ENCODE measurements around the gene VEGFC. TPM values are rescaled to one million over a fixed set of nuclear protein-coding genes. Genes with fewer than 3 reads are reported as not detected.

The VEGFC gene
- total RNA-seq, 1 experiment from 2014 or later: 11.1 TPM

- H3K4me1 Mint-ChIP-seq (ENCODE audit: insufficient read depth, unreplicated experiment): peaks cover 38% of the 10 kb centered on the region
- no peaks in the 10 kb centered on the region for H3K9me3 Mint-ChIP-seq (ENCODE audit: unreplicated experiment)
- TF ChIP-seq CTCF (IDR thresholded peaks at IDR 0.05; ENCODE audit: unreplicated experiment): no peak
- CTCF ChIA-PET: interaction anchor here (0.5 to 1.6 kb wide), 13 partner anchors 9 to 1512 kb away, joined by 3 to 12 read pairs (median 3); no protein-coding TSS in a partner anchor
- DNase-seq (ENCODE audit: unreplicated experiment): no peak
- H3K27ac Mint-ChIP-seq (ENCODE audit: low read depth, unreplicated experiment): no peak overlapping the region
- BruUV-seq (replicated peaks): no TSS peak
- H3K27me3 Mint-ChIP-seq (ENCODE audit: insufficient read depth, unreplicated experiment): no peaks in the 10 kb centered on the region
- H3K4me3 Mint-ChIP-seq (ENCODE audit: unreplicated experiment): no peak overlapping the region
- H3K36me3 Mint-ChIP-seq (ENCODE audit: insufficient read depth, unreplicated experiment): no peaks in the 10 kb centered on the region
- intact Hi-C loops (cut with micrococcal nuclease): no loop called here
- POLR2A ChIA-PET: interaction anchor here (1.0 kb wide), 1 partner anchor 11 kb away, joined by 5 read pairs; no protein-coding TSS in a partner anchor
These were observed 3.8 kb downstream of the VEGFC start for GRCh38 chr4:176788971-176789370.

GRCh38 chr4:176788248-176788647 lies 4.5 kb downstream of the VEGFC start:
- no peak overlapping the region for H3K27ac Mint-ChIP-seq (ENCODE audit: low read depth, unreplicated experiment)
- BruUV-seq (replicated peaks): no TSS peak
- POLR2A ChIA-PET: no interaction called here
- no peaks in the 10 kb centered on the region for H3K36me3 Mint-ChIP-seq (ENCODE audit: insufficient read depth, unreplicated experiment)
- no peaks in the 10 kb centered on the region for H3K9me3 Mint-ChIP-seq (ENCODE audit: unreplicated experiment)
- DNase-seq (ENCODE audit: unreplicated experiment): no peak
- CTCF ChIA-PET: interaction anchor here (0.5 to 1.6 kb wide), 8 partner anchors 11 to 1513 kb away, joined by 3 to 12 read pairs (median 4); no protein-coding TSS in a partner anchor
- no peak overlapping the region for H3K4me3 Mint-ChIP-seq (ENCODE audit: unreplicated experiment)
- H3K4me1 Mint-ChIP-seq (ENCODE audit: insufficient read depth, unreplicated experiment): peaks cover 31% of the 10 kb centered on the region
- intact Hi-C loops (cut with micrococcal nuclease): no loop called here
- TF ChIP-seq CTCF (IDR thresholded peaks at IDR 0.05; ENCODE audit: unreplicated experiment): no peak
- no peaks in the 10 kb centered on the region for H3K27me3 Mint-ChIP-seq (ENCODE audit: insufficient read depth, unreplicated experiment)

GRCh38 chr4:176784816-176785215 lies 7.9 kb downstream of the VEGFC start:
- no peak for DNase-seq (ENCODE audit: unreplicated experiment)
- peaks cover 37% of the 10 kb centered on the region for H3K4me1 Mint-ChIP-seq (ENCODE audit: insufficient read depth, unreplicated experiment)
- CTCF ChIA-PET: no interaction called here
- intact Hi-C loops (cut with micrococcal nuclease): no loop called here
- no peaks in the 10 kb centered on the region for H3K9me3 Mint-ChIP-seq (ENCODE audit: unreplicated experiment)
- TF ChIP-seq CTCF (IDR thresholded peaks at IDR 0.05; ENCODE audit: unreplicated experiment): no peak
- POLR2A ChIA-PET: no interaction called here
- no peak overlapping the region for H3K4me3 Mint-ChIP-seq (ENCODE audit: unreplicated experiment)
- H3K27me3 Mint-ChIP-seq (ENCODE audit: insufficient read depth, unreplicated experiment): no peaks in the 10 kb centered on the region
- BruUV-seq (replicated peaks): no TSS peak
- no peaks in the 10 kb centered on the region for H3K36me3 Mint-ChIP-seq (ENCODE audit: insufficient read depth, unreplicated experiment)
- H3K27ac Mint-ChIP-seq (ENCODE audit: low read depth, unreplicated experiment): no peak overlapping the region

GRCh38 chr4:176782794-176783193 lies 9.9 kb downstream of the VEGFC start:
- intact Hi-C loops (cut with micrococcal nuclease): no loop called here
- CTCF ChIA-PET: interaction anchor here (0.6 to 2.4 kb wide), 7 partner anchors 9 to 556 kb away, joined by 3 to 11 read pairs (median 4); no protein-coding TSS in a partner anchor
- no peaks in the 10 kb centered on the region for H3K36me3 Mint-ChIP-seq (ENCODE audit: insufficient read depth, unreplicated experiment)
- peak overlapping the region; percentile 25 for H3K4me3 Mint-ChIP-seq (ENCODE audit: unreplicated experiment)
- H3K27me3 Mint-ChIP-seq (ENCODE audit: insufficient read depth, unreplicated experiment): no peaks in the 10 kb centered on the region
- DNase-seq (ENCODE audit: unreplicated experiment): no peak
- no peak for TF ChIP-seq CTCF (IDR thresholded peaks at IDR 0.05; ENCODE audit: unreplicated experiment)
- POLR2A ChIA-PET: interaction anchor here (0.7 to 3.9 kb wide), 4 partner anchors 9 to 542 kb away, joined by 4 to 25 read pairs (median 4); partner anchors contain the start of gene VEGFC
- no peaks in the 10 kb centered on the region for H3K9me3 Mint-ChIP-seq (ENCODE audit: unreplicated experiment)
- H3K4me1 Mint-ChIP-seq (ENCODE audit: insufficient read depth, unreplicated experiment): peaks cover 40% of the 10 kb centered on the region
- peak overlapping the region; percentile 85 for H3K27ac Mint-ChIP-seq (ENCODE audit: low read depth, unreplicated experiment)
- no TSS peak for BruUV-seq (replicated peaks)
